Measurements from ENCODE around the gene PFKFB3.
A peak's percentile ranks its signal among the peaks of the same experiment; 100 is the strongest.

PFKFB3 gene

DNA sequence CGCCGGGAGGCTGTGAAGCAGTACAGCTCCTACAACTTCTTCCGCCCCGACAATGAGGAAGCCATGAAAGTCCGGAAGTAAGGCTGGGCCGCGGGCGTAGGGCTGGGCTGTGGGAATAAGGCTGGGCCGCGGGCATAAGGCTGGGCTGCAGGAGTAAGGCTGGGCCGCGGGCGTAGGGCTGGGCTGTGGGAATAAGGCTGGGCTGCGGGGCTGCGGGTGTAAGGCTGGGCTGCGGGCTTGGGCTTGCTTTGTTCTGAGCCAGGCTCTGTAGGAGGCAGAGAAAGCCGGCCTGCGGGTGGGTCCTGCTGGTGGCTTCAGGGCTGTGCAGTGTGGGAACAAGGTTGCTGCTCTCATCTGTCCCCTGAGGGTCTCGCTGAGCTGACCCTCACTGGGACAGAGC is 12.5 kb downstream of the PFKFB3 start:
- DNase-seq (no peak), ATAC-seq (replicated peaks) (no peak)
- no peaks in the 10 kb centered on the region for H3K9me3 Mint-ChIP-seq
- H3K27me3 Mint-ChIP-seq: no peaks in the 10 kb centered on the region
- peaks cover 44 to 70% of the 10 kb centered on the region in 2 donors for H3K36me3 Mint-ChIP-seq
- H3K4me1 Mint-ChIP-seq: peaks cover 9% of the 10 kb centered on the region in 2 donors
- H3K27ac Mint-ChIP-seq: no peak overlapping the region
- no peak overlapping the region for H3K4me3 Mint-ChIP-seq

DNA sequence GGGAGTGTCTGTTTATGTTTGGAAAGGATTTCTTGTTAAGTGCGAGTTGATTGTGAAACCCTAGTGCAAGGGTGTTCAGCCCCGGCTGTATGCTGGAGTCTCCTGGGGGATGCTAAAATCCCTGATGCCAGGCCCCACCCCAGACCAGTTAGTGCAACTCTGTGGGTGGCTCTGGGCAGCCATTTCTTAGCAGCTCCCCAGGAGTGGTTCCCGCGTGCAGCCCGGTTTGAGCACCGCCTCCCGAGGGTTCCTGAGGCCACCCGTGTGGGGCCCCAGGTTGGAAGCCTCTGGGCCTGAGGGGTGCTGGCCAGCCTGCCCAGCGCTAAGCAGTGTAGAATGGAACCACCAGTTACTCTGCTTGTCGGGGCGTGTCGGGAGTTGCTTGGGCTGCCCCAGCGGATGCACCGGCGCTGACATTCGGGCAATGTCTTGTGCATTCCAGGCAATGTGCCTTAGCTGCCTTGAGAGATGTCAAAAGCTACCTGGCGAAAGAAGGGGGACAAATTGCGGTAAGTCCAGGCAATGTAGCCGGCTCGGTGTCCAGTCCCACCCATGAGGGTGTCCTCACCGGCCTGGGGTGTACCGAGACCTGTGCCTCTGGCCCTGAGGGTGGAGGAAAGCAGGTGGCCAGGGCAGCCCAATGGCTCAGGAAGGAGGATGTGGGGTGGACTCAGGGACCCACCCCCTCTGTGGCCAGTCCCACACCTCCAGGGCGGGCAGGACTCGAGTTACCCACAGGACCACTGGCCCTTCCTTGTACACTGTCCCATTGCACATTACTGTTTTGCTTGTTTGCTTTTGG is 13.2 kb downstream of the PFKFB3 start:
- H3K27me3 Mint-ChIP-seq: no peaks in the 10 kb centered on the region
- H3K4me1 Mint-ChIP-seq: peaks cover 13 to 15% of the 10 kb centered on the region in 2 donors
- H3K36me3 Mint-ChIP-seq: peaks cover 51 to 76% of the 10 kb centered on the region in 2 donors
- H3K9me3 Mint-ChIP-seq: no peaks in the 10 kb centered on the region
- DNase-seq (no peak), ATAC-seq (replicated peaks) (no peak)
- H3K27ac Mint-ChIP-seq: no peak overlapping the region
- H3K4me3 Mint-ChIP-seq: no peak overlapping the region

DNA sequence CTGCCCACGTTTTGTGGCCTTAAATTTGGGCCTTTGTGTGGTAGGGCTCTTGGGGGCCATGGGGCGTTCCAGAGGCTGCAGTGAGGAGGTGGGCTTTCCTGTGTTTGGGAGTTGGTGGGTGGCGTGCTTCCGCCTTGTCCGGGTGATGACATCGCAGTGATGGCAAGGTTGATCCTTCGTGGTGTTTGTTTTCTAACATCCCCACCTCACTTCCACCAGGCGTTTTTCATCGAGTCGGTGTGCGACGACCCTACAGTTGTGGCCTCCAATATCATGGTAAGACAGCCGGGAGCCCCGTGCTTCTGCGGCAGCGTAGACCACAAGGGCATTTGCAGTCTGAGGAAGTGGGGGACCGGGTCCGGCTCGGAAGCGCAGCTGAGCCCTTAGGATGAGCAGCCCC is 14.2 kb downstream of the PFKFB3 start:
- Mint-ChIP-seq H3K27me3 (no peaks in the 10 kb centered on the region), H3K36me3 (peaks cover 60 to 80% of the 10 kb centered on the region in 2 donors), H3K9me3 (no peaks in the 10 kb centered on the region), H3K4me3 (no peak overlapping the region), H3K27ac (no peak overlapping the region), H3K4me1 (peaks cover 11 to 12% of the 10 kb centered on the region in 2 donors)
- DNase-seq (no peak), ATAC-seq (replicated peaks) (no peak)

DNA sequence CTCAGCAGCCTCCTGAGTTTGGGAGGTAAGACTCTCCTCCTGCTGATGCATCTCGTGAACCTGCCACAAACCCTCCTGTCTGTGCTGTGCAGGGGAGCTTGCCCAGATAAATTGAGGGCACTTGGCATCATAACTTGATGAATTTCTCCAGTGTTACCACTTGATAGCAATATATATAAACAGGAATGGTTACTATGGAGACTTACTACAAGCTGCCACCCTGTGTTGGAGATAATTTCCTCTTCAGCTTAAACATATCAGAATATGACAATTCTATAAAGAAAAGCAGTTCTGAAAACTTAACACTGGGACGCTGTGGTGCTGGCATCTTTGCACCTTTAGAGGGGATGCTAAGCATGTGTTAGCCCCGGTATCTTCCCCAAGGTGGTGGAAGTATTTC is 14.9 kb downstream of the PFKFB3 start:
- peaks cover 64 to 79% of the 10 kb centered on the region in 2 donors for H3K36me3 Mint-ChIP-seq
- peaks cover 8 to 12% of the 10 kb centered on the region in 2 donors for H3K4me1 Mint-ChIP-seq
- H3K4me3 Mint-ChIP-seq: no peak overlapping the region
- no peaks in the 10 kb centered on the region for H3K9me3 Mint-ChIP-seq
- DNase-seq: no peak
- no peak overlapping the region for H3K27ac Mint-ChIP-seq
- no peak for ATAC-seq (replicated peaks)
- no peaks in the 10 kb centered on the region for H3K27me3 Mint-ChIP-seq

DNA sequence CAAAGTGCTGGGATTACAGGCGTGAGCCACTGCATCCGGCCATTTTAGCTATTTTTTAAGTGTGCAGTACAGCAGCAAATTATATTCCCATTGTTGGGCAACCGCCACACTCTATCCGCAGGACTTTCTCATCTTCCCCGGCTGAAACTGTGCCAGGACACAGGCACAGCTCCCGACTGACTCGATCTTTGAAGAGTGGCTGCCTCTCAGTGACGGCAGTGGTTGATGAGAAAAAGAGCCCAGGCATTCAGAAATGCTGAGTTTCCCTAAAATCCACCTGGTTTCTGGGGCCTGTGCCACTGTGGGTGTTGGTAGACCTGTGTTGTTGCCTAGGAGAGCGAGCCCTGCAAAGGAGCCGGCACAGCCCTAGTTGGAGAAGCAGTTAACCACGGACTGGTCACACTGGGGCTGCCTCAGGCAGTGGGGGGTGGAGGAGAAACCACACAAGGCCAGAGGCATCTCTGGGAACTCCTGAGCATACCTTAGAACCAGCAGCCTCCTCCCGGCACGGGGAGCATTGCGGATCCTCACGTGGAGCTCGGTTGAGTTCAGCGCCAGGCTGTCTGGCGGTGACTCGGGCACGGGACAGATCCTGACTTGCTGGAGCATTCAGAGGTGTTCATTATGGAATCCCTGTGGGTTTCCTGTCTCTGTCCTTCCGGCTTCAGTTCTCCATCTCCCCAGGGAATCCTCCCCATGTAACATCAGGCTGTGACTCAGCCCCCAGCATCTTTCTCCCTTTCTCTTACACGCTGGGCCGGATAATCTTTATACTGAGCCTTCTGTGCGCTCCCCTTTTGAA is 16.2 kb downstream of the PFKFB3 start:
- Mint-ChIP-seq H3K4me1 (peaks cover 6 to 12% of the 10 kb centered on the region in 2 donors), H3K4me3 (no peak overlapping the region), H3K36me3 (peaks cover 63 to 83% of the 10 kb centered on the region in 2 donors), H3K27me3 (no peaks in the 10 kb centered on the region), H3K27ac (no peak overlapping the region), H3K9me3 (no peaks in the 10 kb centered on the region)
- DNase-seq (no peak), ATAC-seq (replicated peaks) (no peak)

DNA sequence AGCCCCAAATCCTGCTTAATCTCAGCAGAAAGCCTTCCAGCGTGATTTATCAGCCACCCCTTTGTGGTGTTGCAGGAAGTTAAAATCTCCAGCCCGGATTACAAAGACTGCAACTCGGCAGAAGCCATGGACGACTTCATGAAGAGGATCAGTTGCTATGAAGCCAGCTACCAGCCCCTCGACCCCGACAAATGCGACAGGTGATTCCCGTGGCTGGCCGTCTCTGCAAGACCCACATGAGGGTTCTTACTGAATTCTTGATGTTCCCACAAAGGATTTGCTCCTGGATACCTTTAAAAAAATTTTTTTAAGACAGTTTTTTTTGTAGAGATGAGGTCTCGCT is 16.7 kb downstream of the PFKFB3 start:
- DNase-seq: no peak
- no peak overlapping the region for H3K27ac Mint-ChIP-seq
- H3K9me3 Mint-ChIP-seq: no peaks in the 10 kb centered on the region
- peaks cover 65 to 85% of the 10 kb centered on the region in 2 donors for H3K36me3 Mint-ChIP-seq
- ATAC-seq (replicated peaks): no peak
- peaks cover 6 to 12% of the 10 kb centered on the region in 2 donors for H3K4me1 Mint-ChIP-seq
- H3K4me3 Mint-ChIP-seq: no peak overlapping the region
- no peaks in the 10 kb centered on the region for H3K27me3 Mint-ChIP-seq

DNA sequence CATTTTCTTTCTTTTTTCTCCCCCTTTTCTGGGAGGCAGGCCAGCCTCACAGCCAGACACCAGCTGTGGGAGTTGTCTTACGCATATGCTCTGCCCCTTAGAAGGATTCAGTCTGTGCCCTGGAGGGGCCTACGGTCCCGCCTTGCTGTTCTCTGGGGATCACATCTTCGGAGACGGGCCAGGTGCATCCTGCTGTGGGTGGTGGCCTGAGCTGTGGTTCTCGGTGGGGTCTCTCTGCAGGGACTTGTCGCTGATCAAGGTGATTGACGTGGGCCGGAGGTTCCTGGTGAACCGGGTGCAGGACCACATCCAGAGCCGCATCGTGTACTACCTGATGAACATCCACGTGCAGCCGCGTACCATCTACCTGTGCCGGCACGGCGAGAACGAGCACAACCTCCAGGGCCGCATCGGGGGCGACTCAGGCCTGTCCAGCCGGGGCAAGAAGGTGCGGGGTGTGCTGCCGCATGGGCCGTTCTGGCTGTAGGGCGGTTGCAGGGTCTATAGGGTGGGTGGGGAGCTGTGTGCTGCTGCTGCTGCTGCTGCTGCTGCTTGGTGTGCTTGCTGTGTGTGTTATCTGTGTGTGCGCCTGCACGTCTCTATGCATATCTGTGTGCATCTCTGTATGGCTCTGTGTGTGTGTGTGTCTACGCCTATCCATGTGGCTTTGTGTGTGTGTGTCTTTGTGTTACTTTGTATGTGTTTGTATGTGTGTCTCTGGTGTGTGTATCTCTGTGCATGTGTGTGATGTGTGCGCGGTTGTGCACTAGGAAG is 17.9 kb downstream of the PFKFB3 start:
- DNase-seq: no peak
- ATAC-seq (replicated peaks): peak; percentile 60 to 73
- no peaks in the 10 kb centered on the region for H3K27me3 Mint-ChIP-seq
- no peaks in the 10 kb centered on the region for H3K9me3 Mint-ChIP-seq
- H3K36me3 Mint-ChIP-seq: peaks cover 64 to 84% of the 10 kb centered on the region in 2 donors
- peaks cover 6 to 12% of the 10 kb centered on the region in 2 donors for H3K4me1 Mint-ChIP-seq
- no peak overlapping the region for H3K4me3 Mint-ChIP-seq
- H3K27ac Mint-ChIP-seq: peak overlapping the region; percentile 38

DNA sequence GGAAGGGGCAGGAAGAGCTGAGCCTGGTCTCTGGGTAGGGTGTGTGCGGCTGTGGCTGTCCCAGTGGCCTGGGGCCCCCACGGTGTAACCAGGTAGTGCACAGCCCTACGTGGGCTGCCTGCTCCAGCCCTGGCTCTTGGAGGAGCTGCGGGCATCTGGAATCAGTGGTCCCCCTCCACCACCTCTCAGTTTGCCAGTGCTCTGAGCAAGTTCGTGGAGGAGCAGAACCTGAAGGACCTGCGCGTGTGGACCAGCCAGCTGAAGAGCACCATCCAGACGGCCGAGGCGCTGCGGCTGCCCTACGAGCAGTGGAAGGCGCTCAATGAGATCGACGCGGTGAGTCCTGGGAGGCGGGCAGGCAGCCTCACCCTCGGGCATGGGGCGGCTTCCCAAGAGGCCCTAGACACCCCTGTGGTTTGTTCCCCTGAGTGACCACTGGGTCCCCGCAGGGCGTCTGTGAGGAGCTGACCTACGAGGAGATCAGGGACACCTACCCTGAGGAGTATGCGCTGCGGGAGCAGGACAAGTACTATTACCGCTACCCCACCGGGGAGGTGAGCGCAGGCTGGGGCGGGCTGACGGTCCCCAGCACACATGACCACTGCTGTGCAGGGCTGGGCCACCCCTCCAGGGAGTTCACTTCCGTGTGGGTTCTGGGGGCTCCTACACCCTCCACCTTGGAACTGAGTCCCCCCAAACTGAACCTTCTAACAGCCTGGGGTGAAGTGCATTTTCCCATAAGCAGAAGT is 18.6 kb downstream of the PFKFB3 start:
- peak overlapping the region; percentile 38 for H3K27ac Mint-ChIP-seq
- no peaks in the 10 kb centered on the region for H3K27me3 Mint-ChIP-seq

DNA sequence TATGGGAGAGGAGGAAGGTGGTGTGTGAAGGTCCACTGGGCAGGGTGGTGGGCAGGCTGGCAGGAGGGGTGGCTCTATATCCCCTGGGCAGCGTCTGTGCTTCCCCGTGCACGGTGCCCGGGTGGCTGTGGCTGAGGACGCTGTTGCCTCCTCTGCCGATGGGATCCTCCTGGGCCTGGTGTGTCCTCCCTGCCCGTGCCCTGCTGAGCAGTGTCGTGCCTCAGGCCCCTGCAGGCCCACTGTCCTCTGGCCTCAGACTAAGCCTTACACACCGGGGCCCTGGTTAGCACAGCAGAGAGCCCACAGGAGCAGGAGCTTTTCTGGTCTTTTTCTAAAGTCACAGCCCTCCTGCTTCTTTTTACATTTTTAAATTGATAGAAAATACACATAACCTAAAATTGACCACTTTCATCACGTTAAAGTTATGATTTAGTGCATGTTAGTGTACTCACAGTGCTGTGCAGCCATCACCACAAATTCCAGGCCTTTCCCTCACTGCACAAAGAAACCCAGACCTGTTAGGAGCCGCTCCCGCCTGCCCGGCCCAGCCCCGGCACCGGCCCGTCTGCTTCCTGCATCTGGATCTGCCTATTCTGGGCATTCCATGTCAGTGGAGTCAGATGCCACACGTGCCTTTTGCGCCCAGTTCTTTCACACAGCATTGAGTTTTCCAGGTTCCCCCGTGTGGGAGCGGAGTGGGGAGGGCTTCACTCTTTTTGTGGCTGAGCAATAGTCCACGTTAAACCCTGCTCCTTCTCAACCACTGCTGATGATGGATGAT is 19.4 kb downstream of the PFKFB3 start:
- ATAC-seq (replicated peaks) (no peak), DNase-seq (no peak)
- no peaks in the 10 kb centered on the region for H3K27me3 Mint-ChIP-seq
- H3K4me3 Mint-ChIP-seq: no peak overlapping the region
- peak overlapping the region; percentile 9 for H3K27ac Mint-ChIP-seq
- peaks cover 66 to 82% of the 10 kb centered on the region in 2 donors for H3K36me3 Mint-ChIP-seq
- no peaks in the 10 kb centered on the region for H3K9me3 Mint-ChIP-seq
- H3K4me1 Mint-ChIP-seq: peaks cover 6 to 12% of the 10 kb centered on the region in 2 donors

More for the DNA sequence above, 18.6 kb downstream of the PFKFB3 start:
- peaks cover 6 to 12% of the 10 kb centered on the region in 2 donors for H3K4me1 Mint-ChIP-seq
- H3K9me3 Mint-ChIP-seq: no peaks in the 10 kb centered on the region
- DNase-seq: no peak
- peaks cover 70 to 86% of the 10 kb centered on the region in 2 donors for H3K36me3 Mint-ChIP-seq
- ATAC-seq (replicated peaks): no peak
- H3K4me3 Mint-ChIP-seq: no peak overlapping the region

DNA sequence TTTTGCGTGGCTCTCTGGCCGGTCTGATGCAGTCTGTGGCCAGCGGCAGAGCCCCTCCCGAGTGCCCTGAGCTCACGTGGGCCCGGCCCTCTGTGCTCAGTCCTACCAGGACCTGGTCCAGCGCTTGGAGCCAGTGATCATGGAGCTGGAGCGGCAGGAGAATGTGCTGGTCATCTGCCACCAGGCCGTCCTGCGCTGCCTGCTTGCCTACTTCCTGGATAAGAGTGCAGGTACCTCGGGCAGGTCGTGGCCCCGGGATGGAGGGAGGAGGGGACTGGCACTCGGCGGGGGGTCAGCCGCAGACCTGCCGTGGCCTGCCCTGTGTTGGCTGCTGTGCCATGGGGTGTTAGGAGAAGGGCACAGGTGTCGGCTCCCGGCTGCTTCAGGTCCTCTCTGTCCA is 20.0 kb downstream of the PFKFB3 start:
- H3K27me3 Mint-ChIP-seq: no peaks in the 10 kb centered on the region
- no peak for DNase-seq
- peaks cover 66 to 83% of the 10 kb centered on the region in 2 donors for H3K36me3 Mint-ChIP-seq
- ATAC-seq (replicated peaks): no peak
- no peaks in the 10 kb centered on the region for H3K9me3 Mint-ChIP-seq
- peaks cover 6 to 12% of the 10 kb centered on the region in 2 donors for H3K4me1 Mint-ChIP-seq
- no peak overlapping the region for H3K27ac Mint-ChIP-seq
- H3K4me3 Mint-ChIP-seq: no peak overlapping the region

DNA sequence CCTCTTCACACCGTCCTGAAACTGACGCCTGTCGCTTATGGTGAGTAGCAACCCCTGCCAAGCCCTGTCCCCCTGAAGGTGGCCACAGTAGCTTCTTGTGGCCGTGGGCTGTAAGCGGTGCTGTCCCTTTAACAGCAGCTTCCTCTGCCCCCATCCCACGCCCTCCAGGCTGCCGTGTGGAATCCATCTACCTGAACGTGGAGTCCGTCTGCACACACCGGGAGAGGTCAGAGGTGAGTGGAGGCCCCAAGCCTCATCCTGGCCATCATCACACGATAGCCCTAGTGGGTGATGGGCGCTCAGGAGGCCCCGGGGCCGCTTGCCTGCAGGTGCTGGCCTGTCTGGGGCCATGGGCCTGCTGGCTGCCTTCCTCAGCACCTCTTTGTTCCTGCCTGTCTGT is 21.2 kb downstream of the PFKFB3 start:
- no peak overlapping the region for H3K4me3 Mint-ChIP-seq
- peaks cover 68 to 87% of the 10 kb centered on the region in 2 donors for H3K36me3 Mint-ChIP-seq
- DNase-seq (no peak), ATAC-seq (replicated peaks) (no peak)
- no peaks in the 10 kb centered on the region for H3K9me3 Mint-ChIP-seq
- H3K27ac Mint-ChIP-seq: peak overlapping the region; percentile 47
- peaks cover 9 to 12% of the 10 kb centered on the region in 2 donors for H3K4me1 Mint-ChIP-seq
- no peaks in the 10 kb centered on the region for H3K27me3 Mint-ChIP-seq

DNA sequence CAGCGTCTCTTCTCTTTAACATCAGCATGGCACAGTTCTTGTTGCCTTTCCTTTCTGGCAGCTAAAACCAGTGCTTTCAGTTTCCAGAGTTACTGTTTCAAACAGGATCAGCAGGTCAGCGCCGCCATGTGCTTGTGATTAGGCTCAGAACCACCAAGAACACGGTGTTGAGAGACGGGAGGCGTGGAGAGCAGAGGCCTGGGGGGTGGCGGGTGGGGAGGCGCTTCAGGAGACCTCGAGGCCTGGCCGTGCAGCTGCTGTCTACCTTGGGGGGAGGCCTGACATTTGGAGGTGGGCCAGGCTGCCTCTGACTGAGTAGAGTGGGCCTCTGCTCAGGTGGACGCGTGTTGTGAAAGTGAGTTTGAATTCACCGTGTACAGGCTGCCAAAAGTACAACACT is 22.0 kb downstream of the PFKFB3 start:
- H3K27ac Mint-ChIP-seq: no peak overlapping the region
- ATAC-seq (replicated peaks) (no peak), DNase-seq (no peak)
- no peaks in the 10 kb centered on the region for H3K9me3 Mint-ChIP-seq
- H3K36me3 Mint-ChIP-seq: peaks cover 67 to 84% of the 10 kb centered on the region in 2 donors
- peaks cover 10 to 12% of the 10 kb centered on the region in 2 donors for H3K4me1 Mint-ChIP-seq
- no peaks in the 10 kb centered on the region for H3K27me3 Mint-ChIP-seq
- no peak overlapping the region for H3K4me3 Mint-ChIP-seq

DNA sequence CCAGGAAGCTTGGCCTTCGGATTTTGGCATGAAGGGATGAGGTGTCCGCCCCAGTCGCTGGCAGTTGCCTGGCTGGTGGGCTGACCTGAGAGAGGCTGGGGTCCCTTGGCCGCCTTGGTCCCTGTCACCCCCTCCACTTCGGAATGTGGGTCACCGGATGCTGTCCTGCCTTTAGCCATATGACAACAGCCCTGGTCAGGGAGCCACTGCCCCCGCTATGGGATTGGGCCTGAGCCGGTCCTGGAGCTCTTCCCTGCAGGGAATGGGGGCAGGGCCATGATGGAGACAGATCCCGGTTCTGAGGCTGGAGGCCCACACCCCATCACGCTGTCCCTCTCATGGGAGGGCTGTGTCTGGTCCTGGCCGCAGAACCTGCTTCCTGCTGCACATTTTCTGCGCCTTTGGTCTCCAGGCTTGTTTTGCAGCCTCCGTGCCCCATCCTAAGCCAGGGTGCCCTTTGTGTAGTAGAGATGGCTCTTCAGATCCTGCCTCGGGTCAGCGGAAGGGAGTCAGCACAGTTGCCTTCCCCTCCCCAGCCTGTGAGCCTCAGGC is 22.6 kb downstream of the PFKFB3 start:
- H3K27ac Mint-ChIP-seq: peak overlapping the region; percentile 3
- ATAC-seq (replicated peaks): no peak

More for the DNA sequence above, 22.6 kb downstream of the PFKFB3 start:
- DNase-seq: no peak
- no peak overlapping the region for H3K4me3 Mint-ChIP-seq
- no peaks in the 10 kb centered on the region for H3K9me3 Mint-ChIP-seq
- no peaks in the 10 kb centered on the region for H3K27me3 Mint-ChIP-seq
- peaks cover 69 to 83% of the 10 kb centered on the region in 2 donors for H3K36me3 Mint-ChIP-seq
- peaks cover 8 to 9% of the 10 kb centered on the region in 2 donors for H3K4me1 Mint-ChIP-seq

Data from stimulated activated naive B cell treated with anti-CD40 and anti-IgM and Interleukin-4, amounts not matched to agents 10 μg/mL and 1 μg/mL and 100 μg/mL, for 72 hours (primary cell).